Lower leg skin (tissue), 3 donors: ENCODE measurements around the gene ENAH.

ENCODE experiments used
- POLR2A ChIP-seq, 2 donors: fragments of 450-650 bp; IDR thresholded peaks; one replicate each; pipeline ENCODE4 v1.6.1; 2016 to 2017; ENCODE audit warnings: antibody characterized with exemption in 2 of 2, mild to moderate bottlenecking in 1 of 2, moderate library complexity in 1 of 2
- TF ChIP-seq, protein P1 (sequence below), 3 donors: fragments of 450-650 bp; IDR thresholded peaks; one replicate each; pipeline ENCODE4 v1.5.1; 2016; ENCODE audit warnings: antibody characterized with exemption in 3 of 3, mild to moderate bottlenecking in 3 of 3, moderate library complexity in 2 of 3

DNA sequence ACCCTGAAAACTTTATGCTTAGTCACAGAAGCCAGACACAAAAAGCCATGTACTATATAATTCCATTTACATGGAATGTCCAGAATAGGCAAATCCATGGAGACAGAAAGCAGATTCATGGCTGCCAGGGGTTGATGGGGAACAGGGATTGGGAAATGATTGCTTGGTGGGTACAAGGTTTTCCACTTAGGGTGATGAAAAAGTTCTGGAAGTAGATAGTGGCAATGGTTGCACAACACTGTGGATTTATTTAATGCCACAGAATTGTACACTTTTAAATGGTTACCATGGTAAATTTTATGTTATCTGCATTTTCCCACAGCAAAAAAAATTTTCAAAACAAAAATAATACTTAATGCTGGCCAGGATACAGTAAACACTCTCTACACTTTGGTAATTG lies 40.6 kb downstream of the ENAH start:
- TF ChIP-seq, protein P1, sequence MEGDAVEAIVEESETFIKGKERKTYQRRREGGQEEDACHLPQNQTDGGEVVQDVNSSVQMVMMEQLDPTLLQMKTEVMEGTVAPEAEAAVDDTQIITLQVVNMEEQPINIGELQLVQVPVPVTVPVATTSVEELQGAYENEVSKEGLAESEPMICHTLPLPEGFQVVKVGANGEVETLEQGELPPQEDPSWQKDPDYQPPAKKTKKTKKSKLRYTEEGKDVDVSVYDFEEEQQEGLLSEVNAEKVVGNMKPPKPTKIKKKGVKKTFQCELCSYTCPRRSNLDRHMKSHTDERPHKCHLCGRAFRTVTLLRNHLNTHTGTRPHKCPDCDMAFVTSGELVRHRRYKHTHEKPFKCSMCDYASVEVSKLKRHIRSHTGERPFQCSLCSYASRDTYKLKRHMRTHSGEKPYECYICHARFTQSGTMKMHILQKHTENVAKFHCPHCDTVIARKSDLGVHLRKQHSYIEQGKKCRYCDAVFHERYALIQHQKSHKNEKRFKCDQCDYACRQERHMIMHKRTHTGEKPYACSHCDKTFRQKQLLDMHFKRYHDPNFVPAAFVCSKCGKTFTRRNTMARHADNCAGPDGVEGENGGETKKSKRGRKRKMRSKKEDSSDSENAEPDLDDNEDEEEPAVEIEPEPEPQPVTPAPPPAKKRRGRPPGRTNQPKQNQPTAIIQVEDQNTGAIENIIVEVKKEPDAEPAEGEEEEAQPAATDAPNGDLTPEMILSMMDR (IDR thresholded peaks at IDR 0.05): no peak
- no peak for TF ChIP-seq POLR2A (IDR thresholded peaks at IDR 0.05)
